Glutamatergic neuron (in vitro differentiated cells): Measurements from ENCODE around the gene SMIM36. TPM values are rescaled to one million over a fixed set of nuclear protein-coding genes. Genes with fewer than 3 reads are reported as not detected.

Source experiments
- DNase-seq: peaks from one replicate; pipeline ENCODE4 v3.0.0; 2022
- H3K27ac Mint-ChIP-seq: one replicate; pipeline ENCODE4 v1.8.0; 2020; ENCODE audit warnings: mild to moderate bottlenecking, mixed read lengths, inconsistent platforms; ENCODE audit not compliant: unreplicated experiment
- H3K27me3 Mint-ChIP-seq: one replicate; pipeline ENCODE4 v1.8.0; 2020; ENCODE audit warnings: mild to moderate bottlenecking, moderate library complexity, mixed read lengths, inconsistent platforms; ENCODE audit not compliant: unreplicated experiment
- H3K36me3 Mint-ChIP-seq: one replicate; pipeline ENCODE4 v1.8.0; 2020; ENCODE audit warnings: mild to moderate bottlenecking, mixed read lengths, inconsistent platforms; ENCODE audit not compliant: unreplicated experiment
- H3K4me1 Mint-ChIP-seq: one replicate; pipeline ENCODE4 v1.8.0; 2020; ENCODE audit warnings: mild to moderate bottlenecking, low read depth, mixed read lengths, inconsistent platforms; ENCODE audit not compliant: unreplicated experiment
- H3K4me3 Mint-ChIP-seq: one replicate; pipeline ENCODE4 v1.8.0; 2020; ENCODE audit warnings: mild to moderate bottlenecking, mixed read lengths, inconsistent platforms; ENCODE audit not compliant: unreplicated experiment
- H3K9me3 Mint-ChIP-seq: one replicate; pipeline ENCODE4 v1.8.0; 2020; ENCODE audit warnings: mild to moderate bottlenecking, moderate library complexity, mixed read lengths, inconsistent platforms; ENCODE audit not compliant: unreplicated experiment
- total RNA-seq: library from RNA; stranded (reverse); fragmentation: NEBNext Ultra II Directional; extraction: Animal tissue kit (Norgen Biotek cat#: 25700); gene quantifications from one replicate; pipeline ENCODE4 v1.2.1, GENCODE V29; 2021; ENCODE audit not compliant: unreplicated experiment
- TF ChIP-seq, protein P1 (sequence below): fragments of 200-600 bp; sonication (generic); IDR thresholded peaks from one replicate; pipeline ENCODE4 v1.5.0; 2021; ENCODE audit not compliant: partially characterized antibody, unreplicated experiment

Gene SMIM36
- total RNA-seq, 1 donor from 2014 or later = not detected

DNA sequence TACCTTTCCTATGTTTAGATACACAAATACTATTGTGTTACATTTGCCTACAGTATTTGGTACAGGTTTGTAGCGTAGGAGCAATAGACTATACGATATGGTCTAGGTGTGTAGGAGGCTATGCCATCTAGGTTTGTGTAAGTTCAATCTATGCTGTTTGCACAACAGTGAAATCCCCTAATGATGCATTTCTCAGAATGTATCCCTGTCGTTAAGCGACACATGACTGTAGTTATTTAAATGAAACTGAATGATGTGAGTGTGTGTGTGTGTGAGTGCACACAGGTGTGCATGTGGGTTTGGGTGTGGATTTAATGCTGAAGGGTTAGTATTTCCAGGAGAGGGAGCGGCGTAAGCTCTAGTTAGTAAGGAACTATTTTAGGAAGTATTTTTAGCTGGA lies 34.6 kb upstream of the SMIM36 start:
- Mint-ChIP-seq H3K4me1 (no peaks in the 10 kb centered on the region), H3K4me3 (no peak overlapping the region), H3K36me3 (no peaks in the 10 kb centered on the region), H3K27ac (no peak overlapping the region), H3K9me3 (peaks cover 2% of the 10 kb centered on the region), H3K27me3 (no peaks in the 10 kb centered on the region)
- DNase-seq = no peak
- TF ChIP-seq, protein P1, sequence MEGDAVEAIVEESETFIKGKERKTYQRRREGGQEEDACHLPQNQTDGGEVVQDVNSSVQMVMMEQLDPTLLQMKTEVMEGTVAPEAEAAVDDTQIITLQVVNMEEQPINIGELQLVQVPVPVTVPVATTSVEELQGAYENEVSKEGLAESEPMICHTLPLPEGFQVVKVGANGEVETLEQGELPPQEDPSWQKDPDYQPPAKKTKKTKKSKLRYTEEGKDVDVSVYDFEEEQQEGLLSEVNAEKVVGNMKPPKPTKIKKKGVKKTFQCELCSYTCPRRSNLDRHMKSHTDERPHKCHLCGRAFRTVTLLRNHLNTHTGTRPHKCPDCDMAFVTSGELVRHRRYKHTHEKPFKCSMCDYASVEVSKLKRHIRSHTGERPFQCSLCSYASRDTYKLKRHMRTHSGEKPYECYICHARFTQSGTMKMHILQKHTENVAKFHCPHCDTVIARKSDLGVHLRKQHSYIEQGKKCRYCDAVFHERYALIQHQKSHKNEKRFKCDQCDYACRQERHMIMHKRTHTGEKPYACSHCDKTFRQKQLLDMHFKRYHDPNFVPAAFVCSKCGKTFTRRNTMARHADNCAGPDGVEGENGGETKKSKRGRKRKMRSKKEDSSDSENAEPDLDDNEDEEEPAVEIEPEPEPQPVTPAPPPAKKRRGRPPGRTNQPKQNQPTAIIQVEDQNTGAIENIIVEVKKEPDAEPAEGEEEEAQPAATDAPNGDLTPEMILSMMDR = no peak

DNA sequence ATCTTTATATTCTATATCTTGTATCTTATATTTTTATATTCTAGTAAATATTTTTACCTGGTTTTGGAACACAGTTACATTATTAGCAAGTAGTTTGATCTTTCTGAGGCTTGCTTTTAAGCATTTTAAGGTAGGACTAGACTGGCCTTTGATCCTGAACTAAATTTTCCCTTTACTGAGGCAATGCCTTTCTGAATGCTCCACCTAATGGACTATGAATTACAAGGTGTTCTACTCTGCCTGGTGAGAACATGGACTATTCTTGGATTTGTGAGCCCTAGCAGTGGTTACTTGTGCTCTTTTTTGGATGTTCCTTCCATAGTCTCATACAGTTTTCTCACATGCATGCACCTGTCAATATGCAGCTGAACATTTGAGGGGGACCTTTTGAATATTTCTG lies 32.5 kb upstream of the SMIM36 start:
- peaks cover 2% of the 10 kb centered on the region for H3K9me3 Mint-ChIP-seq
- TF ChIP-seq, protein P1 = no peak
- no peaks in the 10 kb centered on the region for H3K36me3 Mint-ChIP-seq

DNA sequence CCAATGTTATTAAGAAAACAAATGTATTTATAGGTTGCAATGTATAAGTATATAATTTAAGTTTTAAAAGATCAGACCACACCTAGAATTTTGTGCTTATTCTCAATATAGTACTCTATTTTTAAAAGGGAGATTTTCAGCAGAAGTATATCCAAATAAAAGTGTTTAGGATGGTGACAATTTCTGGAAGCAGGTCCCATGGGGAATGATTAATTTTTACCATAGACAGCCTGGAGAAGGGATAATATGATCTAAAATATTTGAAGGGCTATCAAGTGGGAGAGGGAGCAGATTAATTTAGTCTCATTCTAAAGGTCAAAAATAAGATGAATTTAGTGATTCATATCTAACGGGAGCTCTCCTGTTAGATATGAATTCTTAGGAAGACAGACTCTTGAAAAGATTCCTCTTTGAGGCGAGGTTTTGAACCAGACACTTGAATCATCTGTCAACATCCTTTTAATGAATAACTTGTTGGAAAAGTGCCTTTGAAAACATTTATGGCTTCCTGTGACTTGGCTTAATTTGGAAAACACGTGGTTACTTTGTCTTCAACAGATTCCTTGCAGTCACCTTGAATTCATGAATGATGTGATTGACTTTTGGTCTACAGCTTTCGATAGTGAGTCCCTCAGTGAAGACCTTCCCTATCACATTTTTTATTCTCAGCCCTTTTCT lies 29.3 kb upstream of the SMIM36 start:
- TF ChIP-seq, protein P1 = no peak
- Mint-ChIP-seq H3K27ac (no peak overlapping the region), H3K9me3 (peaks cover 2% of the 10 kb centered on the region), H3K4me1 (no peaks in the 10 kb centered on the region), H3K4me3 (no peak overlapping the region), H3K36me3 (no peaks in the 10 kb centered on the region), H3K27me3 (no peaks in the 10 kb centered on the region)
- no peak for DNase-seq

More for the DNA sequence above, 32.5 kb upstream of the SMIM36 start:
- Mint-ChIP-seq H3K4me3 (no peak overlapping the region), H3K4me1 (no peaks in the 10 kb centered on the region), H3K27ac (no peak overlapping the region), H3K27me3 (no peaks in the 10 kb centered on the region)
- no peak for DNase-seq

- no peaks in the 10 kb centered on the region for H3K4me1 Mint-ChIP-seq
- TF ChIP-seq, protein P1 = no peak
- no peak overlapping the region for H3K27ac Mint-ChIP-seq
- no peak overlapping the region for H3K4me3 Mint-ChIP-seq
- H3K36me3 Mint-ChIP-seq = no peaks in the 10 kb centered on the region
- H3K9me3 Mint-ChIP-seq = no peaks in the 10 kb centered on the region
- H3K27me3 Mint-ChIP-seq = no peaks in the 10 kb centered on the region
- no peak for DNase-seq
Observed at GRCh38 chr17:55536205-55536604, 25.0 kb upstream of the SMIM36 start.

DNA sequence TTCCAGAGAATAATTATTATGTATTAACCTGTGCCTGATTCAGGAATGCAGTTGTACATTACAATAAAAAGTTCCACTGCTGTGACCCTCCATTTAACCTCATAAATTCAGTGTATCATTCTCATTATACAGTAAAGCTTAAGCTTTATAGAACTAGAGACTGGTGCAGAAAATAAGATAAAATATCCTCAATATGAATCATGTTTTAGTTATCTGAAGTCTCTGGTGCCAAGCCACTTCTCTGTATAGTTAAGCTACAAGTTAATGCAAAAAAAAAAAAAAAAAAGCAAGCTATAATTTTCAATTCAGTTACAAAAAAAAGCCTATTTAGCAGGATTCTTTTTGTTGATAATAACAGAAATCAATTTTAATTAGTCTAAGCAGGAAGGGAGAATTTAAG lies 22.4 kb upstream of the SMIM36 start:
- Mint-ChIP-seq H3K27me3 (no peaks in the 10 kb centered on the region), H3K27ac (no peak overlapping the region), H3K4me3 (no peak overlapping the region), H3K4me1 (no peaks in the 10 kb centered on the region), H3K9me3 (no peaks in the 10 kb centered on the region), H3K36me3 (no peaks in the 10 kb centered on the region)
- TF ChIP-seq, protein P1 = no peak
- no peak for DNase-seq
